PC-3 (cell line): ENCODE data around the gene STX17.

Experiments used
- EZH2 ChIP-seq: fragments of 300-600 bp; sonication (generic); IDR thresholded peaks from one replicate; pipeline ENCODE4 v1.6.1; 2017; ENCODE audit warnings: antibody characterized with exemption, mild to moderate bottlenecking, low read length; ENCODE audit not compliant: unreplicated experiment
- TF ChIP-seq, protein P1 (sequence below): fragments of 300-600 bp; sonication (generic); conservative IDR thresholded peaks from 2 replicates; pipeline ENCODE4 v1.5.1; 2017; ENCODE audit warnings: antibody characterized with exemption, low read depth, mild to moderate bottlenecking, low read length

DNA sequence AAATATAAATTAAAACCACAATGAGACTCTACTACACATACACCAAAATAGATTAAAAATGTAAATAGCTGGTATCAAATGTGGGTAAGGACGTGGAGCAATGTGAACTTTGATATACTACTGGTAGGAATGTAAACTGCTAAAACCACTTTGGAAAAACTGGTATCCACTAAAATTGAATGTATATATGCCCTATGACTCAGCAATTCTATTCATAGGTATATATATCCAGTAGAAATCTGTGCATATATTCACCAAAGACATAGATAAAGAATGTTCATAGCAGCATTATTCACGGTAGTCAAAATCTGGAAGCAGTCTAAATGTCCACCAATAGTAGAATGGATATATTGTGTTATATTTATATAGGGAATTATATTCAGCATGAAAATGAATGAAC is 107.1 kb downstream of the STX17 start:
- TF ChIP-seq, protein P1, sequence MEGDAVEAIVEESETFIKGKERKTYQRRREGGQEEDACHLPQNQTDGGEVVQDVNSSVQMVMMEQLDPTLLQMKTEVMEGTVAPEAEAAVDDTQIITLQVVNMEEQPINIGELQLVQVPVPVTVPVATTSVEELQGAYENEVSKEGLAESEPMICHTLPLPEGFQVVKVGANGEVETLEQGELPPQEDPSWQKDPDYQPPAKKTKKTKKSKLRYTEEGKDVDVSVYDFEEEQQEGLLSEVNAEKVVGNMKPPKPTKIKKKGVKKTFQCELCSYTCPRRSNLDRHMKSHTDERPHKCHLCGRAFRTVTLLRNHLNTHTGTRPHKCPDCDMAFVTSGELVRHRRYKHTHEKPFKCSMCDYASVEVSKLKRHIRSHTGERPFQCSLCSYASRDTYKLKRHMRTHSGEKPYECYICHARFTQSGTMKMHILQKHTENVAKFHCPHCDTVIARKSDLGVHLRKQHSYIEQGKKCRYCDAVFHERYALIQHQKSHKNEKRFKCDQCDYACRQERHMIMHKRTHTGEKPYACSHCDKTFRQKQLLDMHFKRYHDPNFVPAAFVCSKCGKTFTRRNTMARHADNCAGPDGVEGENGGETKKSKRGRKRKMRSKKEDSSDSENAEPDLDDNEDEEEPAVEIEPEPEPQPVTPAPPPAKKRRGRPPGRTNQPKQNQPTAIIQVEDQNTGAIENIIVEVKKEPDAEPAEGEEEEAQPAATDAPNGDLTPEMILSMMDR = no peak
- no peak for TF ChIP-seq EZH2
